Fibroblast of villous mesenchyme (primary cell): ENCODE data around the gene PHF10. TPM values are rescaled to one million over a fixed set of nuclear protein-coding genes. Genes with fewer than 3 reads are reported as not detected.
A peak's percentile ranks its signal among the peaks of the same experiment; 100 is the strongest.
"Not testable (repeated sequence)": the region's sequence is repeated elsewhere in the genome, so short reads cannot be mapped to it uniquely, and the experiment has no call there.

ENCODE experiments used
- DNase-seq: peaks from one replicate; pipeline ENCODE4 v3.0.0-alpha.2; 2010; ENCODE audit warnings: low read depth
- H3K4me3 ChIP-seq: 2 replicates; pipeline ENCODE4 v1.5.1; 2011; ENCODE audit warnings: low read depth, mild to moderate bottlenecking, low read length
- CTCF ChIP-seq: IDR thresholded peaks from 2 replicates; pipeline ENCODE4 v1.5.1; 2012; ENCODE audit warnings: low read depth, mild to moderate bottlenecking, low read length; ENCODE audit not compliant: insufficient read depth
- total RNA-seq: library from RNA; depleted of rRNA; stranded (reverse); fragments of >200 nt; gene quantifications from 2 replicates; pipeline ENCODE4 v1.2.3, GENCODE V29; 2012

The PHF10 gene
- 13.5 and 17.7 TPM in 2 replicates for total RNA-seq

GRCh38 chr6:169724494-169725124 lies at the start of gene PHF10:
PHF10 (minus strand) TSS chr6:169724500; CDS start chr6:169723931, 569 bp downstream.
- no peak for TF ChIP-seq CTCF
- H3K4me3 ChIP-seq = peak within 1 kb of the TSS; percentile 68
- peak; percentile 46 for DNase-seq

GRCh38 chr6:169766921-169767736 lies 42.8 kb upstream of the PHF10 start:
- TF ChIP-seq CTCF = no peak
- no peak overlapping the region for H3K4me3 ChIP-seq
- no peak for DNase-seq

- DNase-seq = peak; percentile 60
- no peak for TF ChIP-seq CTCF
- H3K4me3 ChIP-seq = no peak overlapping the region
Observed at GRCh38 chr6:169766232-169766631, 41.9 kb upstream of the PHF10 start.

GRCh38 chr6:169765789-169766188 lies 41.5 kb upstream of the PHF10 start:
- H3K4me3 ChIP-seq, DNase-seq: not testable (repeated sequence)

- DNase-seq = no peak
- no peak overlapping the region for H3K4me3 ChIP-seq
- TF ChIP-seq CTCF = no peak
Observed at GRCh38 chr6:169763881-169764280, 39.6 kb upstream of the PHF10 start.

- DNase-seq = no peak
- no peak overlapping the region for H3K4me3 ChIP-seq
- TF ChIP-seq CTCF = no peak
Observed at GRCh38 chr6:169763308-169763707, 39.0 kb upstream of the PHF10 start.

GRCh38 chr6:169755162-169755561 lies 30.9 kb upstream of the PHF10 start:
- no peak for DNase-seq
- H3K4me3 ChIP-seq = no peak overlapping the region
- TF ChIP-seq CTCF = no peak
